NCI-H1092 (cell line): Measurements from ENCODE around the gene RBBP8NL.
"Not testable (repeated sequence)": the region's sequence is repeated elsewhere in the genome, so short reads cannot be mapped to it uniquely, and the experiment has no call there.

Source experiments
- DNase-seq: peaks from one replicate; lab custom pipeline; 2025; lab: John Stamatoyannopoulos, UW

RBBP8NL gene

GRCh38 chr20:62441987-62442539, 14.7 kb upstream of the RBBP8NL start:
- no peak for DNase-seq

GRCh38 chr20:62439218-62439617, 11.9 kb upstream of the RBBP8NL start:
- no peak for DNase-seq

GRCh38 chr20:62437927-62438326, 10.6 kb upstream of the RBBP8NL start:
- DNase-seq, result peak; percentile 86

DNA sequence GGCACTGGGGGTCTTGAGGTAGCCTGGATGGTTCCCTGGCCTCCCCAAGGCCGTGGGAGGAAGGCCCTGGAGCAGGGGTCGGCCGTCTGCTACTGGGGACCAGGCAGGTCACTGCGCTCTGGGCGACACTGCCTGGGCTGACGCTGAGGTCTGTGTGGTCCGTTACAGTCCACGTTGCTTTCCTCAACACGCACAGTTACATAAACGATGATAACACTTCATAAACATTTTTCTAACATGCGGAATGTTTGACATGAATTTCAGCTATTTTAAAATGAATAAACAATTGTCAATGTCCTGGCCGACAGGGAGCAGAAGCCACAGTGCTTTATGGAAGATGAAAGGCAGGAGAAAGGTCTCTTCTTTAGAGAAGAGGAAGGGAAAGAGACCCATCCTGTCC, 10.2 kb upstream of the RBBP8NL start:
- no peak for DNase-seq

DNA sequence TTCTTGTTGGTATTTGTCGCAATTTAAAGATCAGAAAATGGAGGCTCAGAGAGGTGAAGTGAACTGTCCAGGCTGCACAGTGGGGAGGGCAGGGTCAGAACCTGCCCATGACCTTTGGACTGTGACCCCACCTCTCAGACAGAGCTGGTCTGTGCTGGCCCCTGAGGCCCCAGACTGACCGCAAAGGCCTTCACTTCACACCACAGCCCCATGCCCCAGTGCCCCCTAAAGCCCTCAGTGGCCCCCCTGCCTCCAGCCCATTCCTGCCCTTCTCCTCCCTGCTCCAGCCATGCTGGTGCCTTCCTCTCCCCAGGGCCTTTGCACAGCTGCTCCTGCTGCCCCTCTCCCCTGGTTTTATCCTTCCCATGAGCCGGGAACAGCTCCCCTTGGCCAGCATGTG, 9.4 kb upstream of the RBBP8NL start:
- DNase-seq, result no peak

DNA sequence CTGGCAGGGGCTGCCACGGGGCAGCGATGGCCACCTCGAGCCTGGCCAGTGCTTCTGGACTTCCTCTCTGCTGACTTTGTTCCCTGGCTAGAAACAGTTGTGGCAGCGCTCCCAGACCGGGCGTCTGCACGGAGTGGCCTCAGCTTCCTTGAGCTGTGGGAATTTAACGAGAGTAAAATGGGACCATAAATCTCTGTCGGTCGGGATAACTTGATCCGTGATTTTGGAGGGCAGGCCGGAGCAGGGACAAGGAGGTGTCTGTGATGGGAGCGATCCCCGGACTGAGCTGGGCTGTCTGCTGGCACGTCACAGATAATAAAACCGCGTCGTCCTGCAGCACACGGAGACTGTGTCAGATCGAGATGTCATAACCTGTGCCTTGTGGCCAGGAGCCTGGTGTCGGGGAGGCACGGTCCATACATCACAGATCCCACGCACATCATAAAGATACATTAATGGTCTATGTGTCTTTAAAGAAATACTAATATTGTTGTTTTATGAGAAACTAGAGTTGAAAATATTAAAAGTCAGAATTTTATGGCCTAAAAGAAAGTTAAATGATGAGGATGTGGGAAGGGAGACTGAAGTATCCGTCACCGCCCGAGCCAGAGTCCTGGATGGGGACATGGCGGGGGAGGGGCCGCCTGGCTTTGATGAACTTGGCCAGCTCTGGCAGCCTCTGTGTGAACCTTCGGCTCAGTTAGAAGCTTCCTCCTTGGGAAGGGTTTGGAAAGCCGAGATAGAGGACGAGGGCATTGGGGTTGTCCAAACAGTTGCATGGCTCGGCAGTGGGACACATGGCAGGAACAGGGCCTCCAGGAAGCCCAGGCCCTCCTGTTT, 6.5 kb upstream of the RBBP8NL start:
- no peak for DNase-seq

- no peak for DNase-seq
Measured at GRCh38 chr20:62430866-62431447, 3.6 kb upstream of the RBBP8NL start.

- DNase-seq, result no peak
Measured at GRCh38 chr20:62430311-62430853, 3.0 kb upstream of the RBBP8NL start.

- DNase-seq, result no peak
Measured at GRCh38 chr20:62429455-62430310, 2.3 kb upstream of the RBBP8NL start.

DNA sequence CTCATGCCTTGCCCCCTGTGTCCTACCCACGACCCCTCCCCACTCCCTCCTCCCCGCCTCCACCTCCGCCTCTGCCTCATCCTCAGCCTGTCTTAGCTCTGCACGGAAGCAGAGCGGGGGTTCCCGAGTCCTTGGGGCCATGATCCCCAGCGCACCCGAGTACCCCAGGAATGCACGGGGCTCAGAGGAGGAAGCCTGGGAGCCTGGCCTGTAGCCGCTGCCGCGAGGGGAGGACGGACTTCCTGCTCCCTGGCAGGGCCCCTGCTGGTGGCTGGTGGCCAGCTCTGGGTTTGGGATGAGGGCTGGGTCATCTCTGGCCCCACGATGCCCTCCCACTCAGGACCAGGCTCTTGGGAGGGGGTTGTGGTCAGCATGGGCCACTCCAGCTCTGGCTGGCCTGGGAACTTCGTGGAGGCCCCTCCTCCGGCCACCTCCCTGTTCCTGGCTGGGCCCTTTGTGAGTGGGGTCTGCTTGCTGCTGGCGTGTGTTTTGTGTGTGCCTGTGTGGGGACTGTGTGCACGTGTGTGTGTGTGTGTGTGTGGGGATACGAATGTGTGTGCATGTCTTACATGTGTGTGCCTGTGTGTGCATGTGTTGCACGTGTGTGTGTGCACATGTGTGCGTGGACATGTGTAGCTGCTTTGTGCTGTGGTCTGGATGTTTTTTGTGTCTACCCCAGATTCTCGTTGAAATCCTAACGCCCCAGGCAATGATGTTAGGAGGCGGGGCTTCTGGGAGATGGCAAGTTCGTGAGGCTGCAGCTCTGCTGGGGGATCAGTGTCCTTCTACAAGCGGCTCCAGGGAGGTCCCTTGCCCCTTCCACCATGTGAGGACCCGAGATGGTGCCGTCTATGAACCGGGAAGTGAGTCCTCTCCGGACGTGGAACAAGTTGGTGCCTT, 1.3 kb upstream of the RBBP8NL start:
- DNase-seq, result no peak

DNA sequence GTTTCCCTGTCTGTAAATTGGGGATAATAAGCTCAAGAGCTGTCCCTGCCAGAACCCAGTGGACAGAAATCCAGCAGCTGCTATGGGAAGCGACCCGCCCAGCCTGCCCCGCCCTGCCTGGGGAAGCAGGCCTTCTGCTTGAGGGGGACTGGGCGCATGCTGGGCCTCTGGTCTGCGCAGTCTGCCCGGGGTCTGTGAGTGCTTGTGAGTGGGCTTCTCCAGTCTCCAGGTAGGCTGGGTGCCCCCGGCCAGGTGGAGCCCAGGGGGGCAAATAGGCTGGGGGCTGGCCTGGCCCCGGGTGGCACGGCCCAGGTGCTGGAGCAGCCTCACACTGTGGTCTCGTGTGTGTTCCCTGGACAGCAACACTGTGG, 648 bp upstream of the RBBP8NL start:
- no peak for DNase-seq

DNA sequence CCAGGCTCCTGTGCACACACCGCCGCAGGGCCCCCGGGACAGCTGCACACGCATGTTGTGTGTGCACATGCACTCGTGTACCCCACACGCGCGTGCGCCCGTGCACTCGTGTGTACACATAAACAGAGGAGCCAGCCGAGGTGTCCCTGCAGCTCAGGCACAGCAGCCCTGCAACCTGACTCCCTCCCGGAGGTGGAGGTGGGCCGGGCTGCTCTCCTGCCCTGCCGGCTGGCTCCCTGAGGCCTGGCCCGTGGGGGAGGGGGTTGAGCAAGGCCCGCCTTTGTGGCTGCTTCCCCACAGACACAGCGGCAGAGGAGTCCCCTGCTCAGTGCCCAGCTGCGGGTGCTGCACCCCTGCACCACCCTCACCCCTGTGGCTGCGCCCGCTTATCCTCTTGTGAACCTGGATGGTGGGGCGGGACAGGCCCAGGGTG, 624 bp downstream of the RBBP8NL start:
- no peak for DNase-seq

GRCh38 chr20:62426059-62426348, 1.3 kb downstream of the RBBP8NL start:
- DNase-seq, result not testable (repeated sequence)

DNA sequence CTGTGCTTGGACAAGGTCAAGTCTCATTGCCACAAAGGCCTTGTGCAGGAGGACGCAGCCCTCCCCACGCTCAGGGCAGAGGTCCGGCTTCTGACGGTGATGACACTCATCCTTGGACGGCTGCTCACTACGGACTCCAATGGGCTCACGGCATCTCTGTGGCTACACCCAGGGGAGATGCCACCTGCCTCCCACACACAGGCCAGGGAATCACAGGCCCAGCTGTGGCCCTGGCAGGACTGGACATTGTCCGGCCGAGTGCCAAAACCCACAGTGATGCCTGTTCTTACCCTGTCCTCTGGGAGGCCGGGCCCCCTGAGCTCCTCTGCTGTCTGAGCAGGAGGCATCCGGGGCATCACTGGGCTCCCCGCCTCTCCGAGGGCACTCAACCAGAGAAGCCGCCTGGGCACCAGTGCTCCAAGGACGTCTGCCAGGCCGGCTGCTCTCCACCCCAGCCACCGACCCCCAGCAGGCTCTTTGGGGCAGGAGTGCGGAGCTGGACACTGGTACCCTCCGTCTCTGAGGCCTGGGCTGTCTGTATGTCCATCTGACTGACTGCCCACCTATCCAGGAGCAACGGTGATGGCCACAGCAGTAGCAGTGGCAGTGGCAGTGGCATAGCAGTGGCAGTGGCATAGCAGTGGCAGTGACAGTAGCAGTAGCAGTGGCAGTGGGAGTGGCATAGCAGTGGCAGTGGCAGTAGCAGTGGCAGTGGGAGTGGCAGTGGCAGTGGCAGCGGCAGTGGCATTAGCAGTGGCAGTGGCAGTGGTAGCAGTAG, 1.9 kb downstream of the RBBP8NL start:
- no peak for DNase-seq

- no peak for DNase-seq
Measured at GRCh38 chr20:62424249-62425107, 2.9 kb downstream of the RBBP8NL start.

- DNase-seq, result no peak
Measured at GRCh38 chr20:62423326-62423706, 4.0 kb downstream of the RBBP8NL start.

GRCh38 chr20:62422636-62423325, 4.6 kb downstream of the RBBP8NL start:
- no peak for DNase-seq

DNA sequence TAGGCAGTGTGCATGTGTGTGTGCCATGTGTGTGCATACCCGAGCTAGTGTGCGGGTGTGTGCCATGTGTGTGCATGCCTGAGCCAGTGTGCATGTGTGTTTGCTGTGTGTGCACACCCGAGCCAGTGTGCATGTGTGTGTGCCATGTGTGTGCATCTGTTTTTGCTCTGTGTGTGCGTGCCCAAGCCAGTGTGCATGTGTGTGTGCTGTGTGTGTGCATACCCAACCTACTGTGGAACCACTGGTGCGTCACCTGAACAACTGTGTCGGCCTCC, 5.7 kb downstream of the RBBP8NL start:
- no peak for DNase-seq
